ENCODE measurements around the gene TRIM67. TPM values are rescaled to one million over a fixed set of nuclear protein-coding genes. Genes with fewer than 3 reads are reported as not detected.

The TRIM67 gene
- total and polyA plus RNA-seq, 9 of the 15 experiments (the other 6 are each of a cell fraction or from before 2014, with no cell fraction given) = 0.04 to 0.60 (median 0.31) TPM

DNA sequence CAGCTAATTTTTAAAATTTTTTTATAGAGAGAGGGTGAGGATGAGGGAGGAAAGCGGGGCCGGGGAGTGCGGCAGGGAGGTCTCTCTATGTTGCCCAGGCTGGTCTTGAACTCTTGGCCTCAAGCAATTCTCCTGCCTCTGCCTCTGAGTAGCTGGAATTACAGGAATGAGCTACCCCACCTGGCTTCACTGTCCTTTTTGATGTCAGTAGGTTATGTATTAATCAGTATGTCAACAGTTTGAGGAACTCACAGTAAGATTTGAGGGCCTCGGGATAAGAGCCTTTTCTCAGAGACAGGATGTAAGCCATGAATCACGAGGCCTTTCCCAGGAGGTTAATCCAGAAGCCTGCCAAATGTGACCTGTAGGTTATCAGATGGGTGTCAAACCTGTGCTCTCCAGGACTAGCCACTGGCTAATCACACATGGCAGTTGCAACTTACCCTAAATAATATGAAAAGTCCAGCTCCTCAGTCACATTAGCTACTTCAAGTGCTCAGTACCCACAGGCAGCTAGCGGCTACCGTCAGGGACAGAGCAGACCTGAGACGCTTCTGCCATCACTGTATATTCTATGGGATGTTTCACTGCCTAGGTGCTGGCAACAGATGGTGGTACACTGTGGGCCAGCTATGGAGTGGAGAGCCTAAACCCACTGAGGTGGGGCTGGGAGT is 33.1 kb downstream of the TRIM67 start (continued):
- TF ChIP-seq, protein P1, sequence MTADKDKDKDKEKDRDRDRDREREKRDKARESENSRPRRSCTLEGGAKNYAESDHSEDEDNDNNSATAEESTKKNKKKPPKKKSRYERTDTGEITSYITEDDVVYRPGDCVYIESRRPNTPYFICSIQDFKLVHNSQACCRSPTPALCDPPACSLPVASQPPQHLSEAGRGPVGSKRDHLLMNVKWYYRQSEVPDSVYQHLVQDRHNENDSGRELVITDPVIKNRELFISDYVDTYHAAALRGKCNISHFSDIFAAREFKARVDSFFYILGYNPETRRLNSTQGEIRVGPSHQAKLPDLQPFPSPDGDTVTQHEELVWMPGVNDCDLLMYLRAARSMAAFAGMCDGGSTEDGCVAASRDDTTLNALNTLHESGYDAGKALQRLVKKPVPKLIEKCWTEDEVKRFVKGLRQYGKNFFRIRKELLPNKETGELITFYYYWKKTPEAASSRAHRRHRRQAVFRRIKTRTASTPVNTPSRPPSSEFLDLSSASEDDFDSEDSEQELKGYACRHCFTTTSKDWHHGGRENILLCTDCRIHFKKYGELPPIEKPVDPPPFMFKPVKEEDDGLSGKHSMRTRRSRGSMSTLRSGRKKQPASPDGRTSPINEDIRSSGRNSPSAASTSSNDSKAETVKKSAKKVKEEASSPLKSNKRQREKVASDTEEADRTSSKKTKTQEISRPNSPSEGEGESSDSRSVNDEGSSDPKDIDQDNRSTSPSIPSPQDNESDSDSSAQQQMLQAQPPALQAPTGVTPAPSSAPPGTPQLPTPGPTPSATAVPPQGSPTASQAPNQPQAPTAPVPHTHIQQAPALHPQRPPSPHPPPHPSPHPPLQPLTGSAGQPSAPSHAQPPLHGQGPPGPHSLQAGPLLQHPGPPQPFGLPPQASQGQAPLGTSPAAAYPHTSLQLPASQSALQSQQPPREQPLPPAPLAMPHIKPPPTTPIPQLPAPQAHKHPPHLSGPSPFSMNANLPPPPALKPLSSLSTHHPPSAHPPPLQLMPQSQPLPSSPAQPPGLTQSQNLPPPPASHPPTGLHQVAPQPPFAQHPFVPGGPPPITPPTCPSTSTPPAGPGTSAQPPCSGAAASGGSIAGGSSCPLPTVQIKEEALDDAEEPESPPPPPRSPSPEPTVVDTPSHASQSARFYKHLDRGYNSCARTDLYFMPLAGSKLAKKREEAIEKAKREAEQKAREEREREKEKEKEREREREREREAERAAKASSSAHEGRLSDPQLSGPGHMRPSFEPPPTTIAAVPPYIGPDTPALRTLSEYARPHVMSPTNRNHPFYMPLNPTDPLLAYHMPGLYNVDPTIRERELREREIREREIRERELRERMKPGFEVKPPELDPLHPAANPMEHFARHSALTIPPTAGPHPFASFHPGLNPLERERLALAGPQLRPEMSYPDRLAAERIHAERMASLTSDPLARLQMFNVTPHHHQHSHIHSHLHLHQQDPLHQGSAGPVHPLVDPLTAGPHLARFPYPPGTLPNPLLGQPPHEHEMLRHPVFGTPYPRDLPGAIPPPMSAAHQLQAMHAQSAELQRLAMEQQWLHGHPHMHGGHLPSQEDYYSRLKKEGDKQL (CRISPR knock-in tag; IDR thresholded peaks at IDR 0.05; ENCODE audit: borderline replicate concordance) = no peak
- TF ChIP-seq, protein P2, sequence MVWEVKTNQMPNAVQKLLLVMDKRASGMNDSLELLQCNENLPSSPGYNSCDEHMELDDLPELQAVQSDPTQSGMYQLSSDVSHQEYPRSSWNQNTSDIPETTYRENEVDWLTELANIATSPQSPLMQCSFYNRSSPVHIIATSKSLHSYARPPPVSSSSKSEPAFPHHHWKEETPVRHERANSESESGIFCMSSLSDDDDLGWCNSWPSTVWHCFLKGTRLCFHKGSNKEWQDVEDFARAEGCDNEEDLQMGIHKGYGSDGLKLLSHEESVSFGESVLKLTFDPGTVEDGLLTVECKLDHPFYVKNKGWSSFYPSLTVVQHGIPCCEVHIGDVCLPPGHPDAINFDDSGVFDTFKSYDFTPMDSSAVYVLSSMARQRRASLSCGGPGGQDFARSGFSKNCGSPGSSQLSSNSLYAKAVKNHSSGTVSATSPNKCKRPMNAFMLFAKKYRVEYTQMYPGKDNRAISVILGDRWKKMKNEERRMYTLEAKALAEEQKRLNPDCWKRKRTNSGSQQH (CRISPR knock-in tag; IDR thresholded peaks at IDR 0.05) = no peak
- TF ChIP-seq TARDBP (IDR thresholded peaks at IDR 0.05) = no peak
- TF ChIP-seq, protein P3, sequence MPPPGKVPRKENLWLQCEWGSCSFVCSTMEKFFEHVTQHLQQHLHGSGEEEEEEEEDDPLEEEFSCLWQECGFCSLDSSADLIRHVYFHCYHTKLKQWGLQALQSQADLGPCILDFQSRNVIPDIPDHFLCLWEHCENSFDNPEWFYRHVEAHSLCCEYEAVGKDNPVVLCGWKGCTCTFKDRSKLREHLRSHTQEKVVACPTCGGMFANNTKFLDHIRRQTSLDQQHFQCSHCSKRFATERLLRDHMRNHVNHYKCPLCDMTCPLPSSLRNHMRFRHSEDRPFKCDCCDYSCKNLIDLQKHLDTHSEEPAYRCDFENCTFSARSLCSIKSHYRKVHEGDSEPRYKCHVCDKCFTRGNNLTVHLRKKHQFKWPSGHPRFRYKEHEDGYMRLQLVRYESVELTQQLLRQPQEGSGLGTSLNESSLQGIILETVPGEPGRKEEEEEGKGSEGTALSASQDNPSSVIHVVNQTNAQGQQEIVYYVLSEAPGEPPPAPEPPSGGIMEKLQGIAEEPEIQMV (tag; conservative IDR thresholded peaks at IDR 0.05; ENCODE audit: low read depth) = no peak
- TF ChIP-seq THRAP3 (IDR thresholded peaks at IDR 0.05; ENCODE audit: borderline replicate concordance) = no peak
- TF ChIP-seq ZBTB40 (IDR thresholded peaks at IDR 0.05) = no peak
- TF ChIP-seq ZBTB40 (CRISPR knock-in tag; IDR thresholded peaks at IDR 0.05) = no peak
- TF ChIP-seq ZNF146 (CRISPR knock-in tag; IDR thresholded peaks at IDR 0.05; ENCODE audit: unreplicated experiment) = no peak

All from K562 (cell line).